Measurements from ENCODE around the gene PICK1. TPM values are rescaled to one million over a fixed set of nuclear protein-coding genes. Genes with fewer than 3 reads are reported as not detected.
"Not testable (repeated sequence)": the region's sequence is repeated elsewhere in the genome, so short reads cannot be mapped to it uniquely, and the experiment has no call there.

PICK1 gene
- total RNA-seq, 2 experiments from 2014 or later = 18.2 to 19.5 TPM

- CTCF ChIA-PET = interaction anchor here (2.0 kb wide), 1 partner anchor 42 kb away, joined by 6 read pairs; no protein-coding TSS in a partner anchor
- POLR2A ChIA-PET = no interaction called here
Observed at GRCh38 chr22:38072322-38073149, 15.3 kb downstream of the PICK1 start.

GRCh38 chr22:38073150-38074130 is 16.2 kb downstream of the PICK1 start:
- POLR2A ChIA-PET = no interaction called here

GRCh38 chr22:38074181-38075104 is 17.2 kb downstream of the PICK1 start:
- POLR2A ChIA-PET = no interaction called here
- CTCF ChIA-PET = no interaction called here

More at GRCh38 chr22:38073150-38074130, 16.2 kb downstream of the PICK1 start:
- CTCF ChIA-PET = no interaction called here

DNA sequence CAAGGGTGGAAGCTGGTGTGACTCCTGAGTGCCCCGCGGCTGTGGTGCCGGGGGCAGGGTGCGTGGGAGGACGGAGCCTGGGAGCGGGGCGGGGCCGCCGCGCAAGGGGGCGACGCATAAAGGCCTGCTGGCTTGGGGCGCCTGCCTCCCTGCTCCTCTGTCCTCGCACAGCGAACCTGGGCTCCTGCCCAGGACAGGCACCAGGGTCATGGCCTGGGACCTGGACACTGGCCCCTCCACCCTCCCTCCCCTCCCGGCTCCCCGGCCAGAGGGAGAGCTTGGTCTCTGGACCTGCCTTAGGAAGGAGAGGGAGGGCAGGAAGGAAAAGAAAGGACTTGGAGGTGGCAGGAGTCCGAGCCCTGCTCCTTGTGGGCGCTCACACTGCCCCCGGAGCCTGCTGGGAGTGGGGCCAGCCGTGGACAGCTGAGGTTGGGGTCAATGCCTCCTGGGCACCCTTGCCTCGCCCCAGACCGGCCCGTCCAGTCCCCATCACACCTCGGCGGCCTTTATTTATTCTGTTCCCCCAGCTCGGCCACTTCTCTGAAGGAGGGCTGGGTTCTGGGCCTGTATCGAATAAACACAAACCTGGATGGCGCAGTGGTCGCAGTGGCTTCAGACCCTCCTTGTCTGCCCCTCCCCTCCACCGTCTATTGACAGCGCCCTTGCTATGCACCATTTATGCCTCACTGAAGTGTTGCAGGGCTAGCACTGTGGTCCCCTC is 18.1 kb downstream of the PICK1 start:
- CTCF ChIA-PET = no interaction called here
- POLR2A ChIA-PET = no interaction called here

- ChIA-PET CTCF (no interaction called here), POLR2A (no interaction called here)
Observed at GRCh38 chr22:38075961-38076360, 18.8 kb downstream of the PICK1 start.

GRCh38 chr22:38077096-38077495 is 19.9 kb downstream of the PICK1 start:
- ChIA-PET POLR2A (no interaction called here), CTCF (no interaction called here)

- POLR2A ChIA-PET = no interaction called here
- CTCF ChIA-PET = no interaction called here
Observed at GRCh38 chr22:38077595-38077994, 20.4 kb downstream of the PICK1 start.

GRCh38 chr22:38078046-38078840 is 21.0 kb downstream of the PICK1 start:
- CTCF ChIA-PET = no interaction called here
- POLR2A ChIA-PET = no interaction called here

DNA sequence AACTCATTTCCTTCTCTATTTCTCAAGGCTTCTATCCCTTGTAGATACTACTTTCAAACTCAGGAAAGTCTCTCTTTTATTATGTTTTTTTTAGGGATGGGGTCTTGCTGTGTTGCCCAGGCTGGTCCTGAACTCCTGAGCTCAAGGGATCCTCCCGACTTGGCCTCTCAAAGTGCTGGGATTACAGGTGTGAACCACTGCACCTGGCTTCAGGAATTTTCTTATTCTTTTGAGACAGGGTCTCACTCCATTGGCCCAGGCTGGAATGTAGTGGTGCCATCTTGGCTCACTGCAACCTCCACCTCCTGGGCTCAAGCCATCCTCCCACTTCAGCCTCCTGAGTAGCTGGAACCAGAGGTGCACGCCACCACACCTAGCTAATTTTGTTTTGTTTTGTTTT is 22.0 kb downstream of the PICK1 start:
- POLR2A ChIA-PET = not testable (repeated sequence)
- CTCF ChIA-PET = interaction anchor here (0.6 kb wide), 1 partner anchor 626 kb away, joined by 4 read pairs; no protein-coding TSS in a partner anchor

DNA sequence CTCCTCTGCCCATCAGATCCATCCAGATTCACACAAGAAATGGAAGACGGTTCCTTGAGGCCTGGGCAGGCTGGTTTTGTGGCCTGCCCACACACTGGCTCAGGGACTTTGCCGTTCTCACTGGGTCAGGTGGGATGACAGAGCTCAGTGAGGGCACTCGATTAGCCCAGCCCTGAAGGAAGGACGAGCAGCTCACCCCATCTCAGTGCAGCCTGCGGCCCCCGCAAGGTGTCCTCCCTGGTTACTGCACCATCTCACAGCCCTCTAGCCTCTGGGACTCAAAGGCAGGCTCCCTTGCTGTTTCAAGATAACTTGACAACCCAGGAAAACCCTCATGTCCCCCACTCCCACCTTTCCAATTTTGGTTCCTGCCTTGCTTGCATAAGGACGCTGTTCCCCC is 22.6 kb downstream of the PICK1 start:
- ChIA-PET POLR2A (no interaction called here), CTCF (interaction anchor here (0.6 kb wide), 1 partner anchor 626 kb away, joined by 4 read pairs; no protein-coding TSS in a partner anchor)

DNA sequence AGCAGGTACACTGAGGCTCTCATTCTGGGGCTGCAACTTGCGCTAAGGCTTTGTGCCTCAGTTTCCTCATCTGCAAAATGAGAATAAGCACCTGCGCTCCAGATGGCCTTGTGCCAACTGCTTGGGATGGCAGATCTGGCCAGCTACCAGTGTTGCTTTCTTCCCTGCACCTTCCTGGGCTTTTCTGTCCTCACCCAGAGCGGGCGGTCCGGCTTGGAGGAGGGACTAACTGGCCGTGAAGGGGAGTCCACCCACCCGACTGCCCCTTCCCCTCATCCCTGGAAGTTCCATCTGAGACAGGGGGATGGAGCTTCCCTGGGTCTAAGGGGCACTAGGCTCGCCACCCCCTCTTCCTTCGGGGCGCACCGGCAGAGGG is 23.3 kb downstream of the PICK1 start:
- ChIA-PET POLR2A (no interaction called here), CTCF (no interaction called here)

DNA sequence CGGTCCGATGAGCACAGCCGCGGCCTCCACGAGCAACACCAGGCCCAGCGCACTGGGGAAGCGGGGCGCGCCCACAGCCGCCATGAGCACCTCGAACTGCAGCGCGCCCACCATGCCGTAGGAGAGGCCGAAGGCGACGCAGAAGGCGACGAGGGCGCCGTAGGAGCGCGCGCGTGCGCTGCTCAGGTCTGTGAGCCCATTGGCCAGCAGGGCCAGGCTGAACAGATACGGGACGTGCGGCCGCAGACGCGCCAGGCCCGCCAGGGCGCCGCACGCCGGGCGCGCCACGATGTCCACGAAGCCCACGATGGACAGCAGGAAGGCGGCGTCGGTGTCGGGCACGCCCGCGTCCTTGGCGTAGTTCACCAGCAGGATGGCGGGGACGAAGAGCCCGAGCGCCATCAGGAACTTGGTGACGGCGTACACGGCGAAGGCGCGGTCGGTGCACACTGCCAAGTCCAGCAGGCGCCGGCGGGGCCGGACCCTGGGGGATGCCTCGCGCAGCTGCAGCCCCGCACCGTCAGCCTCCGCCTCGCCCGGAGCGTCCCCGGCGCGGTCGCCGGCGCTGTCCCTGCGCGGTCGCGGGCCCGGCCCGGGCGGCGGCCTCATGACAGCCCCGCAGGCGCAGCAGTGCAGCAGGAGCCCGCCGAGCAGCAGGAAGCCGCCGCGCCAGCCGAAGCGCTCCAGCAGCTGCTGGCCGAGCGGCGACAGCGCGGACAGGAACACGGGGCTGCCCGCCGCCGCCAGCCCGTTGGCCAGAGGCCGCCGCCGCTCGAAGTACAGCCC is 23.8 kb downstream of the PICK1 start:
- POLR2A ChIA-PET = no interaction called here
- CTCF ChIA-PET = no interaction called here

- POLR2A ChIA-PET = no interaction called here
- CTCF ChIA-PET = no interaction called here
Observed at GRCh38 chr22:38081636-38081940, 24.4 kb downstream of the PICK1 start.

- POLR2A ChIA-PET = no interaction called here
- CTCF ChIA-PET = interaction anchor here (0.5 kb wide), 1 partner anchor 54 kb away, joined by 4 read pairs; no protein-coding TSS in a partner anchor
Observed at GRCh38 chr22:38081941-38082828, 25.0 kb downstream of the PICK1 start.

- POLR2A ChIA-PET = no interaction called here
- CTCF ChIA-PET = no interaction called here
Observed at GRCh38 chr22:38082986-38083710, 25.9 kb downstream of the PICK1 start.

DNA sequence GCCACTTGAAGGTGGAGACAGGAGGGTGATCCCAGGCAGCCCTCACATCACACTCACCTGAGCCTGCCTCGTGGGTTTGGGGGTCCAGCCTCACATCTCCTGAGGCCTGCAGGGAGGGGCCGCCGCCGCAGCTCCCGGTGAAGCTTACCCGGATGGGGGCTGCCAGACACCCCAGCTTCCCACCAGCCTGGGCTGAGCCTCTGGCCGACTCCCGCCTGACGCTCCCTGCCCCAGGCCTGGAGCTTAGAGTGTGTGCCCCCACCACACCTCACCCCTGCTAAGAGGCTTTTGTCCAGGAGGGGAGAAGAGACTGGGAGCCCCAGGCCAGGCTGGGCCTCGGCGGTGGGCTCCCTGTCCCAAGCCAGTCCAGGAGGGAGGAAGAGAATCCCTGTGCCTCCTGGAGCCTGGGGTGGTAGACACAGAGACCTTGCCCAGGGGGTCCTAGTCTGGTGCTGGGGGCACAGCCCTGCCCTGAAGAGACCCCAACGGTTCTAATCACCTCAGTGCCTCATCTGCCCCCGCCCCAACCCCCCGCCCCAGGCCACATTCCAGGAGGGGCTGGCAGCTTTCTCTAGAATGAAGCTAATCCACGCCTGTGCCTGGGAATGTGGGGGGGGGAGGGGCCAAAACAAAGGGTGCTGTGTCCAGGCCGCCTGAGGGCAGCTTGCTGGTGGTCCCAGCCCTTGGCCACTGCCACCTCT is 26.9 kb downstream of the PICK1 start, which contains the start of gene SLC16A8:
Gene SLC16A8 (minus strand): TSS at position 254 of the 701 bp plus-strand sequence. CDS start 1,311 bp downstream, outside the sequence.
- POLR2A ChIA-PET = no interaction called here
- CTCF ChIA-PET = no interaction called here
